GM19240 (cell line): ENCODE measurements around the gene EFCAB14.
"Not testable (repeated sequence)": the region's sequence is repeated elsewhere in the genome, so short reads cannot be mapped to it uniquely, and the experiment has no call there.

Experiments used
- DNase-seq: peaks from one replicate; pipeline ENCODE4 v3.0.0; 2011; ENCODE audit warnings: low spot score; ENCODE audit not compliant: insufficient read length

EFCAB14 gene, protein sequence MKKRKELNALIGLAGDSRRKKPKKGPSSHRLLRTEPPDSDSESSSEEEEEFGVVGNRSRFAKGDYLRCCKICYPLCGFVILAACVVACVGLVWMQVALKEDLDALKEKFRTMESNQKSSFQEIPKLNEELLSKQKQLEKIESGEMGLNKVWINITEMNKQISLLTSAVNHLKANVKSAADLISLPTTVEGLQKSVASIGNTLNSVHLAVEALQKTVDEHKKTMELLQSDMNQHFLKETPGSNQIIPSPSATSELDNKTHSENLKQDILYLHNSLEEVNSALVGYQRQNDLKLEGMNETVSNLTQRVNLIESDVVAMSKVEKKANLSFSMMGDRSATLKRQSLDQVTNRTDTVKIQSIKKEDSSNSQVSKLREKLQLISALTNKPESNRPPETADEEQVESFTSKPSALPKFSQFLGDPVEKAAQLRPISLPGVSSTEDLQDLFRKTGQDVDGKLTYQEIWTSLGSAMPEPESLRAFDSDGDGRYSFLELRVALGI

DNA sequence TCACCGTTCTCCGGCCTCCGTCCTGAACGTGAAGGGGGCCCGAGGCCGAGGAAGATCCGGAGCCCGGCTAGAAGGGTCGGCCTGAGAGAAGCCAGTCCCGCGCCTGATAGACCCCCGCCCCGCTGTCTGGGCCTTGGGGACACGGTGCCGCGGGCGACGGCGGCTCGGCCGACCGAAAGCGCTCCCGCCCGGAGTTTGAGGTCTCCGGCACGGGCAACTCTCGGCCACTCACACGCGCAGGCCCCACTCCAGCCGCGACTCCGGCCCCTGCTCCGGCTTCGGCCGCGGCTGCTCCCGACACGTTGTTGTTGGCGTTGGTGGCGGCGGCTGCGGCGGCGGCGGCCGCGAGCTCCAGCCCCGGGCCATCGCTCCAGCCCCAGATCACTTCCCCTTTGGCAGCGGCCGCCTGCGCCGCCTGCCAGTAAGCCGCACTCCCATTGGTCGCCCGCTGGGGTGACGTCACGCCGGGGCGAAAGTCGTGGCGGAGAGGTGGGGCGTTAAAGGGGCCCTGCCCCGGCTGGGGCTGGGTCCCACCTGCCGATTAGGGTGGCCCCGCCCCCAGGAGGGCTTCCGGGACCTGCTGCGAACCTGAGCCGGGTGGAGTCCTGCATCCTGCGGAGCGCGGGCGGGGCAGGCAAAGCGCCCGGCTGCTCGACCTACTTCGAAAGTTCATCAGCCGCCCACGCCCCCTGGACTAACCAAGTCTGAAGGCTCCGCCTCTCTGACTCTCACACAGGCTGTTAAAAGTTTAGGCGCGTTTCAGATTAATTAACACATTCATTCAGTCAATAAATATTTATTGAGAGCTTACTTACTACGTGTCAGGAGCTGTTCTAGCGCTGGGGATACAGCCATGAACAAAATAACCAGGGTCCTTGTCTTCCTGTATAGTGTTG lies at the start of gene EFCAB14:
TSS of gene EFCAB14 (minus strand) at position 388 of the 896 bp plus-strand sequence. CDS start 1,027 bp downstream, outside the sequence.
- DNase-seq = peak; percentile 76

GRCh38 chr1:46768445-46768844 lies 49.5 kb upstream of the EFCAB14 start:
- no peak for DNase-seq

DNA sequence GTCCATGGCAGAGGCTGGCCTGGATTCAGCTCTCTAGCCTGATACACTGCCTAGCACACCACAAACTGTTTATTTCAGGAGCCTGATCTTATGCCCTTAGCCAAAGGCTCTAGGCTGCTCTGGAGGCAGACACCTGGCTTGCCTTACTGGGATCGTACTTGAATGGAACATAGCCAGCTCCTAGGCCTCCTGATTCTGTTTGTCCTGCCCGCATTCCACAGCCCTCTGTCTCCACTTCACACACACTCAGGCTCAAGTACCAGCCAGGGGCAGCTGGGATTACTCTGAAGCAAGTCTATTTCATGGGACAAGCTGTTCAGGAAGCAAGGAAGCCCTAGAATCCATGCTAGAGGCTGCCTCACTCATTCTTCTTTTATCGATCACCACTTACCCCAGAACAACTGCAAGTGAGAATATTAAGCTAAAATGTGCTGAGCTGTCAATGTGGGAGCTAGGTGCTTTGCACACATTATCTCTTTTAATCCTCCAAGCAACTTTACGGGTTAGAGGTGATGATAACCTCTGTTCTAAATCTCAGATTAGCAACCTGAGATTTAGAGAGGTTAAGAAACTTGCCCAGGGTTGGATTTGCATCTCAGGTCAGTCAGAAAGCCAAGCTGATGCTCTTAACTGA lies 48.9 kb upstream of the EFCAB14 start:
- DNase-seq = no peak

- DNase-seq = no peak
Measured at GRCh38 chr1:46764402-46764801, 45.5 kb upstream of the EFCAB14 start.

- DNase-seq = no peak
Measured at GRCh38 chr1:46761740-46762139, 42.8 kb upstream of the EFCAB14 start.

DNA sequence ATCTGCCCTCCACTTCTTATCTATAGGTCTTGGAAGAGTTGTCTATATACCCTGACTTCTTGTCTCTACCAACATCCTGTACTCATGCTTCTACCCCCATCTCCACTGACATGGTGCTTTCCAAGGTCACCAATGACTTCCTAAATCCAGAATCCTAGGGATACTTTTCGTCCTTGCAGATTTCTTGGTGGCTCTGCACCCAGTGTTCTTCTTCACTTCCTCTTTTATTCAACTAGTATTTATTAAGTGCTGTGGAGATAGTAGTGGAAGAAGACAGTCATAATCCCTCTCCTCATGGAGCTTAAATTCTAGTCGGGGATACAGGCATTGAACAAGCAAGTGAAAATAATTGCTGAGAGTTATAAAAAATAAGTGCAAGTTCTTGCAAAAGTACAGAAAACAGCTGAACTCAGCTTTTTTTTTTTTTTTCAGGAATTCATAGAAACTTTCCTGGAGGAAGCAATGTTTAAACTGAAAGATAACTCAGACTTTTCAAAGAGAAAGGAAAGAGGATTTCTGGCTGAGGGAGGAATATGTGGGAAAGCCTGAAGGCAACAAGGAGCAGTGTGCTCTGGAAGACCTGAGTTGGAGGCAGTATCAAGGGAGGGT lies 41.7 kb upstream of the EFCAB14 start:
- no peak for DNase-seq

DNA sequence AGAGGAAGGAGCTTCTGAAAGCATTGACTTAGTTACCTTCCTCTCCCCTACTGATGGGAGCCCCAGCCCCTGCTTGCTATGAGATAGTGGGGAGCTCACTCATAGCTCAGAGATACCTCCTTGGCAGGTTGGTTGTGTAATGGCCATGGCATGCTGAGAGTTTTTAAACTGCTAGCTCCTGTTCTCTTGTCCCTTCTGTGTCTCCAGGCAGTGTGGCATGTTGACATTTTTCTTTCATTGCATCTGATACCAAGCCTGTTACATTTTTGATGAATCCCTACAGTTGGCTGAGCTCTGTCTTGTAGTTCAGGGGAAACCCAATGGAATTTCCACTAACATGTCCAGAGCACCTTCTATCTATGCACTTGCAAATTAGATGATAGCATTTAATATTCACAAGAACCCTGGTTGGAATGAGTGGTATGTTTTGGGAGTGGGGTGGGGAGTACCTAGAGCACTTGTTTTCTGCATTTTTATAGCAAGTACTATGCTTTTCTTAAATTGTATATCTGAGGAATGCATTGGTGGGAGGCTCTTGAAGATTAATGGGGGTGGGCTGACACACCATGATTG lies 39.1 kb upstream of the EFCAB14 start:
- no peak for DNase-seq

- no peak for DNase-seq
Measured at GRCh38 chr1:46757247-46757955, 38.5 kb upstream of the EFCAB14 start.

DNA sequence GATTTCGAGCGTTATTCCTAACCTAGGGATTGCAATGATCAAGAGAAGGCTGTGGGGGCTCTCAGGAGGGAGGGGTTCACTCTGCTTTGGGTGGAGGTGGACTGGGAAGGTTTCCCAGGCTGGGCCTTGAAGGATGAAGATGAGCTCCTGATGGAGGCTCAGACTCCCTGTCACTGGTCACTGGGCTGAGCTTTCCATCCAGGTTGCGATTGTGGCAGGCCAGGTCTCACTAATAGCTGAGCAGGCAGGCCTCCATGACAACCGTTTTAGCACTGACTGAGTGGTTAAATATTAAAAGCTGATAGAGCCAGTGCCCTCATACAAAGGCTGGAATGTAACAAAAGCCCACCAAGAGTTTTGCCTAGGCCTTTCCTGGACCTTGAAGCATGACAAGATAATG lies 36.2 kb upstream of the EFCAB14 start:
- DNase-seq = no peak

DNA sequence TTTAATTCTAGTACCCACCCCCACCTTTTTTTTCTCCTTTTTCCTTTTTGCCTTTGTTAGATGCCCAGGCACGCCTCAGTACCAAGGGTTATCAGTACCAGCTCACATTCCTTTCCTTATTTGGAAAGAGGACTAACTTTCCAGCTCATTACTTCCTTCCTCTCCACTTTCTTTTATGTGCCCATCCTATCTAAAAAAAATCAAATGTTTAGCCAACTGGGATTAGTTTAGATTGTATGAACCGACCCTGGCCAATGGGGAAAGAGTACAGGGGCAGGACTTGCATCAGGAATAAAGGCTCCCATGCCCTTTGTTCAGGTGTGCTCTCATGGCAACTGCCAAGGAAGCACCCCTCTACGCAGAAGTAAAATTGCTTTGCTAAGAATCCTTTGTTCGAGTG lies 35.8 kb upstream of the EFCAB14 start:
- DNase-seq = not testable (repeated sequence)

DNA sequence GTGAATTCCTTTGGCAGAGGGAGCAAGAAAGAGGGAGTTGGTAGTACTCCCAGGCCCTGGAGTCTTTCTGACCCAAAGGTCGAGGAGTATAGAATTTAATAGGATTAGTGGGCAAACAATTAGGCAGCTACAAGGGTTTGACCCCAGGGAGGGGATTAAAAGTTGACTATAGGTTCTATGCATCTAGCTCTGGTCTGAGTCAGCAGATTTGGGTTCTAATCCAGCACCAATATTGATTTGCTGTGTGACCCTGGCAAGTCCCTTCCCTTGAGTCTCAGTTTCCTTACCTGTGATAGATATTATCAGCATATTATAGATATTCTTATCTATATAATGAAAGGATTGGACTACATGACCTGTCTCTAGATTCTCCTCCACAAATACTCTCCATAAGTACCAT lies 35.1 kb upstream of the EFCAB14 start:
- DNase-seq = no peak

DNA sequence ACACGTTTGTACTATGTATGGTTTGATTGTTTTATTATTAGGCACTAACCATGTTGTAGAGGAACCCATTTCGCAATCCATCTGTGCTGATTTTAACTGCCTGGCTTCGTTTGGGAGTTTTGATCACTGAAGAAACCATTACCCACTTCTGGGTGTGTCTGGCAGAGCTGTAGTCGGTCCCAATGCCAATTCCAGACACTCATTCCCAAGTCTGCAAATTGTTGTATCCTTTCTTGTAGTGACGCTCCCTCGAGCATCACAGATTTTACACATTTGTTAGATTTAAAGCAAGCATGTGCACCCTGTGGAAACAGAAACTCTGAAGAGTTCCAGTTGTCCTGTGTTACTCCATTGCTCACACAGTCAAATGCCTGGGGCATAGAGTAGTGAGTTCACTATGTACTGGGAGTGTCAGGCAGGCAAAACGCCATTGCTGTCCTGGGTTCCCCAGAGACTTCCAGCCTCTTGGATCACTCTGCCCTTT lies 31.0 kb upstream of the EFCAB14 start:
- no peak for DNase-seq

- no peak for DNase-seq
Measured at GRCh38 chr1:46749404-46749803, 30.5 kb upstream of the EFCAB14 start.

DNA sequence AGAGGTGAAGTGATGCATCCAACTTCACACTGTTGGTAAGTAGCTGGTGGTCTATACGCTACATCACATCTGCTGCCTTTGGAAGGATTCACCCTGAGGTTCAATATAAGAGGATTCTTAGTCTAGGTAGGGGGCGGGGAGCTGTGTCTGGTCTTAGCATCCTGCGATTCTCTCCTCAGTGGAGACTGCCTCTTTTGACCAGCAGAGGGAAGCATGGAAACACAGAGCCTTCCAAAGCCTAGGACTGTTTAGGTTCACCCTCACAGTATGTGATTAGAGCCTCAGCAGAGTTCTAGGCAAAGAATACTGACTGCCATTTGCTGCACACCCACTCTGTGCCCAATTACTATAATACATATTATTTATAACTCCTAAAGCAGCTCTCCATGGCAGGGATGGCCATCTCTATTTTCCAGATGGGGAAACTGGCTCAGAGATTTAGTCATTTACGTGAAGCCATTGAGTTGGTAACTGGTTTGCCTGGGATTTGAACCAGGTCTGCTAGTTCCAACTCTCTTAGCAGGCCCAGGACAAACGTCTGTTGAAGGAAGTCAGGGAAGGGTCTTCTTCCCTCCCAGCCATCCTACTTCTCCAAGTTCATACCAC lies 28.9 kb upstream of the EFCAB14 start:
- no peak for DNase-seq

DNA sequence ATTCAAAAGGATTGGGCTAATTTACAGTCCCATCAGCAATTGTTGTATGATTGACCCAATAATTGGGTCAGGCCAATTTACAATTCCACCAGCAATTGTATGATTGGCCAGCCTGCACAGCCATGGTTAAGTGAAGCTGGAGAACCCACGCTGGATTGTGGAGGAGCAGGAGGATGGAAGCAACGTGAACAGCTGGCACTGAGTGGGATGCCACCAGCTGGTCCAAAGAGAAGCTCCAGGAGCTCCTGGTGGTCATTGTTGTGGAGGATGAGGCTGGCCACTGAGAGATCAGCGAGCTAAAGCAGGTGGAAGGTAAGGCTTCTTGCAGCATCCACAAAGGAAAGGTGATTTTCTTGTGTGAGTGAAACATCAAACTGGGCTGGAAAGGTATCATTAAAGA lies 23.2 kb upstream of the EFCAB14 start:
- DNase-seq = no peak

GRCh38 chr1:46735708-46736324 lies 16.9 kb upstream of the EFCAB14 start:
- peak; percentile 23 for DNase-seq

GRCh38 chr1:46728327-46728873 lies 9.5 kb upstream of the EFCAB14 start:
- DNase-seq = not testable (repeated sequence)

DNA sequence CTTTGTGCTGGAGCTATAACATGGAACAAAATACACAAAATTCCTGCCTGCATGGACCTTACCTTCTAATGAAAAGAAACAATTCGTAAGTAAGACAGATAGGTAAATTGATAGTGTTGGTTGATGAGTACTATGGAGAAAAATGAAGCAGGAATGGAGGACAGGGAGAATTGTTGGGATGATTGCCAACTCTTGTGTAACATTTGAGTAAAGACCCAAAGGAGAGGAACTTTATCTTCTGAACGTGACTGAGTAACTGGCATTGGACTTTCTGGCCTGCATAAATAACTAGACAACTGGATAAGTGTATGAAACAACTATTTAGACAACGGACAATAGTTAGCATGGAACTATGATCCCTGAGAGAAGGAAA lies 6.8 kb upstream of the EFCAB14 start:
- no peak for DNase-seq
